ENCODE results near the gene FUT7. TPM values are rescaled to one million over a fixed set of nuclear protein-coding genes. Genes with fewer than 3 reads are reported as not detected.

The FUT7 gene
- total and polyA plus RNA-seq, 2 of the 13 experiments (the other 11 are each of a cell fraction or from before 2014, with no cell fraction given) = 0.05 TPM; not detected in 1

DNA sequence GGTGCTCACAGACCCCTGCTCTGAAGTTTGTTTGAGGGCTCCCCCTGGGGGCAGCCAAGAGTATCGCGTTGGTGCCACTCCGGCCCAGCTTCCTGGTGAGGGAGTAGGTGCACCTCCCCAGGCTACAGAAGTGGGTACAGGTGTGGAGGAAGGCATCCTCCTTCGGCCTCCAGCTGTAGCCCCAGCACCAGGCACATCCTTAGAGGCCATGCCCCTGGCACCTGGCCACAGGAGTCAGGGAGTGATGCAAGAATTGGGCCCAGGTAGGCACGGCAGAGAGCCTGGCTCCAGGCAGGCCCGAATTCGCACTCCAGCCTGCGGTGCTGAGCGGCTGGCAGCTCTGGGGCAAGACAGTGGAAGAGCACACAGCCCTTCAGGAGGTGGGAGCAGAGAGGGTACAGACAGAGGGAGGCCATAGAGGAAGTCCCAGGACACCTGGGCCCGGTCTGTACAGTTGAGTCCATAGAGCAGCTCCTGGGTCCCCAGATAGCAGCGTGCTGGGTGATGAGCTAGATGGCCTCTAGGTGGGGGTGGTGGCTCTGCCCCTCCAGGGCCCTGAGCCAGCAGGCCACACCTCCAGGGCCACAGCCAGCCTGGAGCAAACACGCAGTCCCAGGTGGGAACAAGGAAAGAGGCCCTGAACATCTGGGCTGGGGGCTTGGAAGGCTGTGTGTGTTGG is 36.1 kb upstream of the FUT7 start (continued):
- TF ChIP-seq TBX2 (CRISPR knock-in tag; IDR thresholded peaks at IDR 0.05; ENCODE audit: borderline replicate concordance) = peak; percentile 63
- TF ChIP-seq SALL1 (CRISPR knock-in tag; IDR thresholded peaks at IDR 0.05) = peak; percentile 48; the same call in 1 of the 2 replicates
- TF ChIP-seq NR2F2 (IDR thresholded peaks at IDR 0.05; ENCODE audit: borderline replicate concordance, low read depth) = no peak; the same call in 1 of the 2 replicates
- no peak for TF ChIP-seq ZNF256 (CRISPR knock-in tag; conservative IDR thresholded peaks at IDR 0.05)
- no peak for TF ChIP-seq CBFB (CRISPR knock-in tag; IDR thresholded peaks at IDR 0.05)
- TF ChIP-seq, protein P1, sequence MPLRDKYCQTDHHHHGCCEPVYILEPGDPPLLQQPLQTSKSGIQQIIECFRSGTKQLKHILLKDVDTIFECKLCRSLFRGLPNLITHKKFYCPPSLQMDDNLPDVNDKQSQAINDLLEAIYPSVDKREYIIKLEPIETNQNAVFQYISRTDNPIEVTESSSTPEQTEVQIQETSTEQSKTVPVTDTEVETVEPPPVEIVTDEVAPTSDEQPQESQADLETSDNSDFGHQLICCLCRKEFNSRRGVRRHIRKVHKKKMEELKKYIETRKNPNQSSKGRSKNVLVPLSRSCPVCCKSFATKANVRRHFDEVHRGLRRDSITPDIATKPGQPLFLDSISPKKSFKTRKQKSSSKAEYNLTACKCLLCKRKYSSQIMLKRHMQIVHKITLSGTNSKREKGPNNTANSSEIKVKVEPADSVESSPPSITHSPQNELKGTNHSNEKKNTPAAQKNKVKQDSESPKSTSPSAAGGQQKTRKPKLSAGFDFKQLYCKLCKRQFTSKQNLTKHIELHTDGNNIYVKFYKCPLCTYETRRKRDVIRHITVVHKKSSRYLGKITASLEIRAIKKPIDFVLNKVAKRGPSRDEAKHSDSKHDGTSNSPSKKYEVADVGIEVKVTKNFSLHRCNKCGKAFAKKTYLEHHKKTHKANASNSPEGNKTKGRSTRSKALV (CRISPR knock-in tag; IDR thresholded peaks at IDR 0.05) = peak; percentile 59; the same call in 1 of the 2 replicates
- no peak for TF ChIP-seq CHD2 (IDR thresholded peaks at IDR 0.05; ENCODE audit: low read depth, low read length)
- TF ChIP-seq JARID2 (CRISPR knock-in tag; IDR thresholded peaks at IDR 0.05; ENCODE audit: insufficient replicate concordance) = no peak
- peak; percentile 63; the same call in 1 of the 2 replicates for TF ChIP-seq DMAP1 (CRISPR knock-in tag; IDR thresholded peaks at IDR 0.05)
- TF ChIP-seq ZSCAN25 (CRISPR knock-in tag; IDR thresholded peaks at IDR 0.05) = peak; percentile 79; the same call in 1 of the 2 replicates
- TF ChIP-seq ZNF788 (CRISPR knock-in tag; IDR thresholded peaks at IDR 0.05; ENCODE audit: borderline replicate concordance) = no peak
- no peak for TF ChIP-seq ZNF709 (CRISPR knock-in tag; IDR thresholded peaks at IDR 0.05)
- no peak; the same call in 1 of the 2 replicates for TF ChIP-seq WIZ (CRISPR knock-in tag; IDR thresholded peaks at IDR 0.05)
- TF ChIP-seq KDM6A (CRISPR knock-in tag; IDR thresholded peaks at IDR 0.05; ENCODE audit: low read depth) = no peak
- TF ChIP-seq, protein P2, sequence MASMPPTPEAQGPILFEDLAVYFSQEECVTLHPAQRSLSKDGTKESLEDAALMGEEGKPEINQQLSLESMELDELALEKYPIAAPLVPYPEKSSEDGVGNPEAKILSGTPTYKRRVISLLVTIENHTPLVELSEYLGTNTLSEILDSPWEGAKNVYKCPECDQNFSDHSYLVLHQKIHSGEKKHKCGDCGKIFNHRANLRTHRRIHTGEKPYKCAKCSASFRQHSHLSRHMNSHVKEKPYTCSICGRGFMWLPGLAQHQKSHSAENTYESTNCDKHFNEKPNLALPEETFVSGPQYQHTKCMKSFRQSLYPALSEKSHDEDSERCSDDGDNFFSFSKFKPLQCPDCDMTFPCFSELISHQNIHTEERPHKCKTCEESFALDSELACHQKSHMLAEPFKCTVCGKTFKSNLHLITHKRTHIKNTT (CRISPR knock-in tag; IDR thresholded peaks at IDR 0.05) = peak; percentile 46; the same call in 1 of the 2 replicates
- TF ChIP-seq TBL1XR1 (IDR thresholded peaks at IDR 0.05; ENCODE audit: borderline replicate concordance, low read length, partially characterized antibody) = no peak
- TF ChIP-seq, protein P3, sequence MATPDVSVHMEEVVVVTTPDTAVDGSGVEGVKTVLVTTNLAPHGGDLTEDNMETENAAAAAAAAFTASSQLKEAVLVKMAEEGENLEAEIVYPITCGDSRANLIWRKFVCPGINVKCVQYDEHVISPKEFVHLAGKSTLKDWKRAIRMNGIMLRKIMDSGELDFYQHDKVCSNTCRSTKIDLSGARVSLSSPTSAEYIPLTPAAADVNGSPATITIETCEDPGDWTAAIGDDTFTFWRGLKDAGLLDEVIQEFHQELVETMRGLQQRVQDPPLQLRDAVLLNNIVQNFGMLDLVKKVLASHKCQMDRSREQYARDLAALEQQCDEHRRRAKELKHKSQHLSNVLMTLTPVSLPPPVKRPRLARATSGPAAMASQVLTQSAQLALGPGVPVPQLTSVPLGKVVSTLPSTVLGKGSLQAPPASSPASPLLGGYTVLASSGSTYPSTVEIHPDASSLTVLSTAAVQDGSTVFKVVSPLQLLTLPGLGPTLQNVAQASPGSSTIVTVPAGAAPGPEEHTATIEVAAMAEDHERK (CRISPR knock-in tag; IDR thresholded peaks at IDR 0.05; ENCODE audit: low read depth) = no peak
- TF ChIP-seq ZNF678 (CRISPR knock-in tag; IDR thresholded peaks at IDR 0.05) = no peak
- TF ChIP-seq SP2 (CRISPR knock-in tag; IDR thresholded peaks at IDR 0.05) = no peak
- TF ChIP-seq, protein P4, sequence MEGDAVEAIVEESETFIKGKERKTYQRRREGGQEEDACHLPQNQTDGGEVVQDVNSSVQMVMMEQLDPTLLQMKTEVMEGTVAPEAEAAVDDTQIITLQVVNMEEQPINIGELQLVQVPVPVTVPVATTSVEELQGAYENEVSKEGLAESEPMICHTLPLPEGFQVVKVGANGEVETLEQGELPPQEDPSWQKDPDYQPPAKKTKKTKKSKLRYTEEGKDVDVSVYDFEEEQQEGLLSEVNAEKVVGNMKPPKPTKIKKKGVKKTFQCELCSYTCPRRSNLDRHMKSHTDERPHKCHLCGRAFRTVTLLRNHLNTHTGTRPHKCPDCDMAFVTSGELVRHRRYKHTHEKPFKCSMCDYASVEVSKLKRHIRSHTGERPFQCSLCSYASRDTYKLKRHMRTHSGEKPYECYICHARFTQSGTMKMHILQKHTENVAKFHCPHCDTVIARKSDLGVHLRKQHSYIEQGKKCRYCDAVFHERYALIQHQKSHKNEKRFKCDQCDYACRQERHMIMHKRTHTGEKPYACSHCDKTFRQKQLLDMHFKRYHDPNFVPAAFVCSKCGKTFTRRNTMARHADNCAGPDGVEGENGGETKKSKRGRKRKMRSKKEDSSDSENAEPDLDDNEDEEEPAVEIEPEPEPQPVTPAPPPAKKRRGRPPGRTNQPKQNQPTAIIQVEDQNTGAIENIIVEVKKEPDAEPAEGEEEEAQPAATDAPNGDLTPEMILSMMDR (CRISPR knock-in tag; IDR thresholded peaks at IDR 0.05) = peak; percentile 83
- no peak for TF ChIP-seq ZFP82 (CRISPR knock-in tag; IDR thresholded peaks at IDR 0.05; ENCODE audit: borderline replicate concordance)
- 0 out of 2 replicates have a peak, but pooled peaks have one; percentile 10 for TF ChIP-seq GATAD2A (CRISPR knock-in tag; IDR thresholded peaks at IDR 0.05)
- TF ChIP-seq, protein P5, sequence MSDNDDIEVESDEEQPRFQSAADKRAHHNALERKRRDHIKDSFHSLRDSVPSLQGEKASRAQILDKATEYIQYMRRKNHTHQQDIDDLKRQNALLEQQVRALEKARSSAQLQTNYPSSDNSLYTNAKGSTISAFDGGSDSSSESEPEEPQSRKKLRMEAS (IDR thresholded peaks at IDR 0.05) = peak; percentile 76
- no peak for TF ChIP-seq EZH2 (conservative IDR thresholded peaks at IDR 0.05; ENCODE audit: low read depth, low read length)
